Lung (tissue), 12 donors: Measurements from ENCODE around the gene KRTAP5-7. TPM values are rescaled to one million over a fixed set of nuclear protein-coding genes. Genes with fewer than 3 reads are reported as not detected.

ENCODE experiments used
- ATAC-seq: fragments of 200-7000 bp; cut with Tn5 transposase; one replicate; pipeline ENCODE4 v1.9.1; 2020; ENCODE audit warnings: moderate number of reproducible peaks; ENCODE audit not compliant: insufficient read depth, low FRiP score
- DNase-seq, 3 donors: peaks; one replicate each; pipeline ENCODE4 v3.0.0-alpha.2; 2013 to 2017
- H3K27ac ChIP-seq, 2 donors: one replicate each; pipeline ENCODE4 v1.5.1; 2013; ENCODE audit warnings: mild to moderate bottlenecking in 2 of 2, moderate library complexity in 2 of 2, control low read depth in 1 of 2, inconsistent platforms in 1 of 2, low read depth in 1 of 2, low read length in 1 of 2
- H3K27me3 ChIP-seq, 3 donors: one replicate each; pipeline ENCODE4 v1.5.1; 2013; ENCODE audit warnings: low read length in 2 of 3; ENCODE audit not compliant: control insufficient read depth in 3 of 3, insufficient read depth in 3 of 3
- H3K36me3 ChIP-seq, 4 donors: one replicate each; pipeline ENCODE4 v1.5.1; 2013; ENCODE audit warnings: low read length in 4 of 4, mild to moderate bottlenecking in 1 of 4, moderate library complexity in 1 of 4; ENCODE audit not compliant: control insufficient read depth in 4 of 4, insufficient read depth in 4 of 4
- H3K4me1 ChIP-seq, 5 donors: one replicate each; pipeline ENCODE4 v1.5.1; 2013; ENCODE audit warnings: low read length in 5 of 5, mild to moderate bottlenecking in 2 of 5, moderate library complexity in 1 of 5; ENCODE audit not compliant: control insufficient read depth in 5 of 5, insufficient read depth in 5 of 5
- H3K4me3 ChIP-seq: one replicate; pipeline ENCODE4 v1.5.1; 2013; ENCODE audit warnings: mild to moderate bottlenecking, control low read depth, moderate library complexity
- H3K9ac ChIP-seq, 2 donors: one replicate each; pipeline ENCODE4 v1.5.1; 2013; ENCODE audit warnings: low read length in 2 of 2, control low read depth in 1 of 2; ENCODE audit not compliant: insufficient read depth in 1 of 2
- H3K9me3 ChIP-seq, 4 donors: one replicate each; pipeline ENCODE4 v1.5.1; 2013; ENCODE audit warnings: low read length in 3 of 4, mild to moderate bottlenecking in 1 of 4, moderate library complexity in 1 of 4; ENCODE audit not compliant: control insufficient read depth in 4 of 4, insufficient read depth in 3 of 4
- CTCF ChIP-seq: IDR thresholded peaks from 2 replicates; pipeline ENCODE4 v1.5.1; 2012; ENCODE audit warnings: mild to moderate bottlenecking; ENCODE audit errors: control extremely low read depth, extremely low read depth
- WGBS, 2 donors: extraction: QIAGEN DNeasy Blood & Tissue Kit; methylation state at CpG; one replicate each; pipeline ENCODE4 v1.1.7; 2013; 5-methylcytosine and 5-hydroxymethylcytosine counted together
- polyA plus RNA-seq, 2 donors: library from polyadenylated mRNA; stranded (reverse); fragments of 200-250 nt; gene quantifications; one replicate each; pipeline ENCODE4 v1.2.1, GENCODE V29; 2013
- total RNA-seq, 2 donors: library from RNA; depleted of rRNA in 1 of 2; stranded (reverse); fragments of >200 nt in 1 of 2; gene quantifications; one replicate each; pipeline ENCODE4 v1.2.1, GENCODE V29; 2014 to 2021
- donor health status: control.
- donor health status: control.
- donor health status: Bipolar disorder and iron deficiency.
- donor health status: healthy.
- donor health status: DM: yes; HTN: yes; CAD: no.

Gene KRTAP5-7
- total and polyA plus RNA-seq, 4 donors = 0.12 to 0.28 TPM; not detected in 2

- ATAC-seq = no peak
- Histone ChIP-seq H3K4me3 (no peak overlapping the region), H3K27ac (no peak overlapping the region), H3K36me3 (no peaks in the 10 kb centered on the region), H3K9me3 (no peaks in the 10 kb centered on the region), H3K9ac (no peak overlapping the region), H3K27me3 (no peaks in the 10 kb centered on the region), H3K4me1 (no peaks in the 10 kb centered on the region)
- 78 to 87% methylated on average over 10 of the region's 10 CpGs for WGBS, 2 donors
- no peak for TF ChIP-seq CTCF
- no peak for DNase-seq
Observed at GRCh38 chr11:71519546-71519945, 7.5 kb upstream of the KRTAP5-7 start.

- no peak overlapping the region for H3K27ac ChIP-seq
- WGBS, 2 donors = 65 to 86% methylated on average over 3 of the region's 3 CpGs
- H3K36me3 ChIP-seq = no peaks in the 10 kb centered on the region
- H3K9me3 ChIP-seq = no peaks in the 10 kb centered on the region
- H3K9ac ChIP-seq = no peak overlapping the region
- ATAC-seq (no peak), DNase-seq (no peak)
- TF ChIP-seq CTCF = no peak
- H3K4me3 ChIP-seq = no peak overlapping the region
- no peaks in the 10 kb centered on the region for H3K27me3 ChIP-seq
- no peaks in the 10 kb centered on the region for H3K4me1 ChIP-seq
Observed at GRCh38 chr11:71525188-71525937, 1.7 kb upstream of the KRTAP5-7 start.

GRCh38 chr11:71525938-71526495, 1.1 kb upstream of the KRTAP5-7 start:
- Histone ChIP-seq H3K27ac (no peak overlapping the region), H3K4me3 (no peak overlapping the region), H3K4me1 (no peaks in the 10 kb centered on the region), H3K9ac (no peak overlapping the region), H3K36me3 (no peaks in the 10 kb centered on the region), H3K27me3 (no peaks in the 10 kb centered on the region), H3K9me3 (no peaks in the 10 kb centered on the region)
- no peak for TF ChIP-seq CTCF
- no peak for DNase-seq
- WGBS, 2 donors = 84 to 94% methylated on average over 2 of the region's 2 CpGs
- ATAC-seq = no peak
